HepG2 (cell line): Measurements from ENCODE around the gene STX4. TPM values are rescaled to one million over a fixed set of nuclear protein-coding genes. Genes with fewer than 3 reads are reported as not detected.

Experiments used
- ARID4A ChIP-seq: sonication (generic); formaldehyde crosslinking; IDR thresholded peaks from 2 replicates; pipeline ENCODE4 v1.5.0; 2020; ENCODE audit warnings: mild to moderate bottlenecking, missing genetic modification reagents, borderline replicate concordance
- ARNTL ChIP-seq: sonication (generic); formaldehyde crosslinking; IDR thresholded peaks from 2 replicates; pipeline ENCODE4 v1.4.0; 2020; ENCODE audit warnings: mild to moderate bottlenecking, missing genetic modification reagents
- CENPX ChIP-seq: sonication (generic); formaldehyde crosslinking; IDR thresholded peaks from 2 replicates; pipeline ENCODE4 v1.9.0; 2021; ENCODE audit warnings: mild to moderate bottlenecking, missing genetic modification reagents, moderate library complexity
- DR1 ChIP-seq: sonication (generic); formaldehyde crosslinking; IDR thresholded peaks from 2 replicates; pipeline ENCODE4 v1.8.0; 2021; ENCODE audit warnings: mild to moderate bottlenecking, missing genetic modification reagents, inconsistent platforms
- EHMT2 ChIP-seq: fragments of 200-600 bp; sonication (generic); IDR thresholded peaks from 2 replicates; pipeline ENCODE4 v1.7.0; 2017; ENCODE audit warnings: antibody characterized with exemption, low read depth, low read length, borderline replicate concordance
- FOXP1 ChIP-seq, 2 experiments: fragments of 450-650 bp in 1 of 2; IDR thresholded peaks; 2 replicates each; pipeline ENCODE4 v1.6.1; 2017 to 2018; ENCODE audit warnings: antibody characterized with exemption in 1 of 2
- GPN1 ChIP-seq: sonication (generic); formaldehyde crosslinking; IDR thresholded peaks from 2 replicates; pipeline ENCODE4 v1.5.1; 2020; ENCODE audit warnings: missing genetic modification reagents, borderline replicate concordance
- IKZF5 ChIP-seq: IDR thresholded peaks from 2 replicates; pipeline ENCODE4 v1.6.1; 2018; ENCODE audit warnings: missing genetic modification reagents, mild to moderate bottlenecking, missing compliant biosample characterization
- KIAA2018 ChIP-seq: sonication (generic); formaldehyde crosslinking; IDR thresholded peaks from 2 replicates; pipeline ENCODE4 v1.5.0; 2020; ENCODE audit warnings: mild to moderate bottlenecking, missing genetic modification reagents, borderline replicate concordance
- MAF1 ChIP-seq: sonication (generic); formaldehyde crosslinking; IDR thresholded peaks from 2 replicates; pipeline ENCODE4 v1.5.0; 2020; ENCODE audit warnings: missing genetic modification reagents, borderline replicate concordance
- MLX ChIP-seq: IDR thresholded peaks from 2 replicates; pipeline ENCODE4 v1.6.1; 2016
- NR3C1 ChIP-seq: sonication (generic); formaldehyde crosslinking; IDR thresholded peaks from 2 replicates; pipeline ENCODE4 v1.4.0; 2020; ENCODE audit warnings: missing genetic modification reagents
- PLSCR1 ChIP-seq: sonication (generic); formaldehyde crosslinking; IDR thresholded peaks from 2 replicates; pipeline ENCODE4 v1.5.0; 2020; ENCODE audit warnings: missing genetic modification reagents, mild to moderate bottlenecking, borderline replicate concordance
- SPEN ChIP-seq: sonication (generic); formaldehyde crosslinking; IDR thresholded peaks from 2 replicates; pipeline ENCODE4 v1.5.1; 2020; ENCODE audit warnings: low read depth, mild to moderate bottlenecking, missing genetic modification reagents
- ZNF263 ChIP-seq: sonication (generic); formaldehyde crosslinking; IDR thresholded peaks from 2 replicates; pipeline ENCODE4 v1.4.0; 2020; ENCODE audit warnings: missing genetic modification reagents
- polyA plus RNA-seq, 8 experiments: library from polyadenylated mRNA; depleted of rRNA in 3 of 8; stranded (reverse) in 7 of 8; unstranded in 1 of 8; fragments of >200 nt; fragmentation: Illumina TruSeq in 4 of 8; extraction: Trizol in 4 of 8; gene quantifications; 2 replicates each; pipeline versions ENCODE4 v1.2.1 to v1.2.3, GENCODE V29; 2011 to 2016; ENCODE audit warnings: low read depth in 4 of 8, missing spikeins in 1 of 8, mixed read lengths in 1 of 8; ENCODE audit not compliant: insufficient read depth in 1 of 8
- total RNA-seq, 5 experiments: library from RNA; depleted of rRNA; stranded (reverse); fragments of >200 nt; fragmentation: Illumina TruSeq; extraction: Trizol; gene quantifications; 2 replicates each; pipeline ENCODE4 v1.2.3, GENCODE V29; 2016; ENCODE audit warnings: low read depth in 1 of 5

STX4 gene
- total and polyA plus RNA-seq, 2 of the 13 experiments (the other 11 are each of a cell fraction or from before 2014, with no cell fraction given): 29.2 to 34.6 TPM

GRCh38 chr16:31071861-31072260, 38.5 kb downstream of the STX4 start (continued):
- TF ChIP-seq ARID4A (no peak), NR3C1 (no peak), DR1 (CRISPR knock-in tag) (no peak), MLX (CRISPR knock-in tag) (no peak), MAF1 (CRISPR knock-in tag) (no peak), KIAA2018 (CRISPR knock-in tag) (no peak), EHMT2 (no peak), CENPX (CRISPR knock-in tag) (no peak), FOXP1 (IDR thresholded peaks at IDR 0.05) (no peak), FOXP1 (CRISPR knock-in tag; IDR thresholded peaks at IDR 0.05) (no peak), IKZF5 (CRISPR knock-in tag) (no peak), SPEN (no peak), ZNF263 (CRISPR knock-in tag) (no peak), ARNTL (no peak), GPN1 (CRISPR knock-in tag) (no peak), PLSCR1 (CRISPR knock-in tag) (no peak)
